K562 (cell line): ENCODE results near the gene CHPF2. TPM values are rescaled to one million over a fixed set of nuclear protein-coding genes. Genes with fewer than 3 reads are reported as not detected.
A peak's percentile ranks its signal among the peaks of the same experiment; 100 is the strongest.

Source experiments
- CHD2 ChIP-seq: IDR thresholded peaks from 2 replicates; pipeline ENCODE4 v1.6.1; 2011; ENCODE audit warnings: low read depth, low read length
- CREM ChIP-seq: IDR thresholded peaks from 2 replicates; pipeline ENCODE4 v1.6.1; 2014; ENCODE audit warnings: antibody characterized with exemption, low read depth
- FOXP4 ChIP-seq: sonication (generic); formaldehyde crosslinking; IDR thresholded peaks from 2 replicates; pipeline ENCODE4 v1.8.0; 2022; ENCODE audit warnings: mild to moderate bottlenecking, missing genetic modification reagents, borderline replicate concordance
- GTF2B ChIP-seq: IDR thresholded peaks from 2 replicates; pipeline ENCODE4 v1.6.1; 2011; ENCODE audit not compliant: insufficient read length; ENCODE audit errors: extremely low read depth
- HDAC2 ChIP-seq: fragments of 450-650 bp; IDR thresholded peaks from 2 replicates; pipeline ENCODE4 v1.6.1; 2016; ENCODE audit warnings: mild to moderate bottlenecking
- HNRNPL ChIP-seq: fragments of 200-400 bp; formaldehyde crosslinking; IDR thresholded peaks from 2 replicates; pipeline ENCODE4 v1.6.1; 2017; ENCODE audit warnings: low read depth, mild to moderate bottlenecking, low read length
- KAT2B ChIP-seq: IDR thresholded peaks from one replicate; pipeline ENCODE4 v1.6.1; 2012; ENCODE audit warnings: low read depth, mild to moderate bottlenecking, control low read depth, inconsistent platforms, low read length, moderate library complexity
- MCM3 ChIP-seq: fragments of 450-650 bp; IDR thresholded peaks from 2 replicates; pipeline ENCODE4 v1.6.1; 2016
- MYNN ChIP-seq, 2 experiments: sonication (generic); formaldehyde crosslinking in 1 of 2; IDR thresholded peaks; 2 replicates each; pipeline versions ENCODE4 v1.5.0 to v1.6.1; 2016 to 2020; ENCODE audit warnings: antibody characterized with exemption in 1 of 2, missing genetic modification reagents in 1 of 2
- PBX2 ChIP-seq, 2 experiments: IDR thresholded peaks in 1 of 2; conservative IDR thresholded peaks in 1 of 2; 2 replicates each; pipeline ENCODE4 v1.6.1; 2016; ENCODE audit warnings: low read depth in 2 of 2, mild to moderate bottlenecking in 1 of 2, missing compliant biosample characterization in 1 of 2, missing genetic modification characterization in 1 of 2, moderate library complexity in 1 of 2
- RFX5 ChIP-seq: IDR thresholded peaks from 2 replicates; pipeline ENCODE4 v1.6.1; 2011; ENCODE audit warnings: low read depth, mild to moderate bottlenecking, improper control_type of control experiment, low read length
- SIN3A ChIP-seq, 2 experiments: fragments of 150-350 bp in 1 of 2; IDR thresholded peaks; 2 replicates each; pipeline ENCODE4 v1.6.1; 2011 to 2016; ENCODE audit warnings: borderline replicate concordance in 2 of 2, low read depth in 2 of 2, low read length in 2 of 2, mild to moderate bottlenecking in 2 of 2, moderate library complexity in 2 of 2; ENCODE audit not compliant: control insufficient read depth in 1 of 2
- SMARCC2 ChIP-seq: fragments of 450-650 bp; IDR thresholded peaks from 2 replicates; pipeline ENCODE4 v1.6.1; 2017; ENCODE audit warnings: antibody characterized with exemption, moderate library complexity, mild to moderate bottlenecking, low read depth
- SREBF2 ChIP-seq: sonication (generic); formaldehyde crosslinking; IDR thresholded peaks from 2 replicates; pipeline ENCODE4 v1.4.0; 2020; ENCODE audit warnings: mild to moderate bottlenecking, missing genetic modification reagents
- SRSF1 ChIP-seq: fragments of 200-400 bp; formaldehyde crosslinking; IDR thresholded peaks from 2 replicates; pipeline ENCODE4 v1.6.1; 2017; ENCODE audit warnings: mild to moderate bottlenecking, low read depth, low read length, moderate library complexity
- TOE1 ChIP-seq, 2 experiments: fragments of 450-650 bp in 1 of 2; sonication (generic) in 1 of 2; formaldehyde crosslinking in 1 of 2; IDR thresholded peaks; 2 replicates each; pipeline versions ENCODE4 v1.7.1 to v1.8.0; 2016 to 2022; ENCODE audit warnings: borderline replicate concordance in 2 of 2, mild to moderate bottlenecking in 2 of 2, antibody characterized with exemption in 1 of 2, inconsistent platforms in 1 of 2, low read depth in 1 of 2, missing genetic modification reagents in 1 of 2, moderate library complexity in 1 of 2
- XRCC5 ChIP-seq: fragments of 200-400 bp; formaldehyde crosslinking; IDR thresholded peaks from 2 replicates; pipeline ENCODE4 v1.6.1; 2017; ENCODE audit warnings: low read depth, mild to moderate bottlenecking, low read length
- ZNF184 ChIP-seq: sonication (generic); formaldehyde crosslinking; IDR thresholded peaks from 2 replicates; pipeline ENCODE4 v1.5.0; 2020; ENCODE audit warnings: missing genetic modification reagents
- ZNF224 ChIP-seq: sonication (generic); formaldehyde crosslinking; IDR thresholded peaks from 2 replicates; pipeline ENCODE4 v1.8.0; 2022; ENCODE audit warnings: mild to moderate bottlenecking, missing genetic modification reagents
- ZNF644 ChIP-seq: fragments of 200-800 bp; sonication (Bioruptor generic); IDR thresholded peaks from 2 replicates; pipeline ENCODE4 v1.6.1; 2016; ENCODE audit warnings: low read depth, missing genetic modification characterization, missing compliant biosample characterization
- ZNF79 ChIP-seq: fragments of 250-450 bp; sonication (Bioruptor Pico); IDR thresholded peaks from 2 replicates; pipeline ENCODE4 v1.4.0; 2020; ENCODE audit warnings: low read depth, mild to moderate bottlenecking, moderate library complexity
- polyA plus RNA-seq, 8 experiments: library from polyadenylated mRNA; depleted of rRNA in 4 of 8; stranded (reverse) in 5 of 8; unstranded in 3 of 8; fragments of >200 nt; fragmentation: Nextera tagmentation in 2 of 8; fragmentation: Illumina TruSeq in 1 of 8; extraction: Ambion mirVana in 2 of 8; extraction: Trizol in 1 of 8; gene quantifications; 2 replicates each; pipeline versions ENCODE4 v1.2.1 to v1.2.3, GENCODE V29; 2011 to 2014; ENCODE audit warnings: inconsistent platforms in 1 of 8, missing spikeins in 1 of 8
- total RNA-seq, 7 experiments: library from RNA; depleted of rRNA in 6 of 7; stranded (reverse); fragments of >200 nt in 6 of 7; fragmentation: Illumina TruSeq in 2 of 7; extraction: Trizol in 2 of 7; gene quantifications; 2 replicates each; pipeline versions ENCODE4 v1.2.1 to v1.2.3, GENCODE V29; 2011 to 2021; ENCODE audit warnings: low replicate concordance in 1 of 7

The CHPF2 gene
- total and polyA plus RNA-seq, 9 of the 15 experiments (the other 6 are each of a cell fraction or from before 2014, with no cell fraction given), result 0.08 to 32.8 (median 10.5) TPM

GRCh38 chr7:151226875-151227782 lies 5.2 kb upstream of the CHPF2 start, which contains the start of gene ABCF2 (continued):
- TF ChIP-seq SRSF1 (no peak), ZNF644 (peak; percentile 78; the same call in 1 of the 2 replicates), PBX2 (CRISPR knock-in tag; IDR thresholded peaks at IDR 0.05; ENCODE audit: low read depth) (no peak), PBX2 (tag; conservative IDR thresholded peaks at IDR 0.05; ENCODE audit: low read depth) (0 out of 2 replicates have a peak, but pooled peaks have one; percentile 15), ZNF184 (CRISPR knock-in tag) (no peak), SMARCC2 (no peak), HDAC2 (peak; percentile 70), KAT2B (no peak), ZNF79 (no peak), MYNN (IDR thresholded peaks at IDR 0.05) (no peak), MYNN (CRISPR knock-in tag; IDR thresholded peaks at IDR 0.05) (no peak), CHD2 (peak; percentile 88), SIN3A (IDR thresholded peaks at IDR 0.05; ENCODE audit: borderline replicate concordance in 2 of 2, control insufficient read depth in 1 of 2, low read depth in 2 of 2, low read length in 2 of 2) (peak; percentile 26 to 87; a peak in 3 of 4 replicates), SREBF2 (CRISPR knock-in tag) (no peak), RFX5 (peak; percentile 48; the same call in 1 of the 2 replicates), HNRNPL (no peak), CREM (peak; percentile 99), TOE1 (IDR thresholded peaks at IDR 0.05; ENCODE audit: borderline replicate concordance) (peak; percentile 73; the same call in 1 of the 2 replicates), TOE1 (CRISPR knock-in tag; IDR thresholded peaks at IDR 0.05; ENCODE audit: borderline replicate concordance, low read depth) (0 out of 2 replicates have a peak, but pooled peaks have one; percentile 14), ZNF224 (CRISPR knock-in tag) (no peak), MCM3 (no peak), FOXP4 (CRISPR knock-in tag) (no peak), GTF2B (no peak), XRCC5 (peak; percentile 70; the same call in 1 of the 2 replicates)
